Left forelimb (tissue), 1 donor: ENCODE measurements around the gene PDE4D.
"Not testable (repeated sequence)": the region's sequence is repeated elsewhere in the genome, so short reads cannot be mapped to it uniquely, and the experiment has no call there.

Experiments
- DNase-seq: peaks from one replicate; pipeline ENCODE4 v3.0.0-alpha.2; 2018; ENCODE audit warnings: low spot score

PDE4D gene

GRCh38 chr5:59768152-59769040 is 125.1 kb downstream of the PDE4D start:
- DNase-seq: peak; percentile 81

GRCh38 chr5:59767681-59768151 is 125.8 kb downstream of the PDE4D start:
- no peak for DNase-seq

- no peak for DNase-seq
Observed at GRCh38 chr5:59767211-59767605, 126.3 kb downstream of the PDE4D start.

GRCh38 chr5:59766427-59767210 is 126.9 kb downstream of the PDE4D start:
- no peak for DNase-seq

- no peak for DNase-seq
Observed at GRCh38 chr5:59765446-59765845, 128.1 kb downstream of the PDE4D start.

GRCh38 chr5:59764361-59764760 is 129.2 kb downstream of the PDE4D start:
- no peak for DNase-seq

GRCh38 chr5:59763541-59763940 is 130.0 kb downstream of the PDE4D start:
- DNase-seq: no peak

- not testable (repeated sequence) for DNase-seq
Observed at GRCh38 chr5:59762232-59762631, 131.3 kb downstream of the PDE4D start.

- no peak for DNase-seq
Observed at GRCh38 chr5:59760785-59761348, 132.7 kb downstream of the PDE4D start.

GRCh38 chr5:59759600-59760351 is 133.8 kb downstream of the PDE4D start:
- DNase-seq: no peak

GRCh38 chr5:59758566-59758965 is 135.0 kb downstream of the PDE4D start:
- DNase-seq: no peak

GRCh38 chr5:59757442-59757841 is 136.1 kb downstream of the PDE4D start:
- DNase-seq: no peak

- no peak for DNase-seq
Observed at GRCh38 chr5:59756373-59757035, 137.0 kb downstream of the PDE4D start.

GRCh38 chr5:59755476-59755875 is 138.1 kb downstream of the PDE4D start:
- DNase-seq: no peak

- DNase-seq: no peak
Observed at GRCh38 chr5:59753599-59753998, 139.9 kb downstream of the PDE4D start.

- DNase-seq: no peak
Observed at GRCh38 chr5:59749782-59750520, 143.6 kb downstream of the PDE4D start.

- not testable (repeated sequence) for DNase-seq
Observed at GRCh38 chr5:59748036-59748663, 145.4 kb downstream of the PDE4D start.

GRCh38 chr5:59746241-59746765 is 147.2 kb downstream of the PDE4D start:
- DNase-seq: no peak

GRCh38 chr5:59745415-59745863 is 148.1 kb downstream of the PDE4D start:
- no peak for DNase-seq

GRCh38 chr5:59744531-59744992 is 149.0 kb downstream of the PDE4D start:
- no peak for DNase-seq
